Loucy (cell line): ENCODE data around the gene MAPKAP1.

Experiments
- CTCF ChIP-seq: fragments of 200-600 bp; sonication (generic); conservative IDR thresholded peaks from 2 replicates; pipeline ENCODE4 v1.5.1; 2014; ENCODE audit warnings: mild to moderate bottlenecking, antibody characterized with exemption, low read length
- EZH2phosphoT487 ChIP-seq: fragments of 200-600 bp; IDR thresholded peaks from 2 replicates; pipeline ENCODE4 v1.6.1; 2018; ENCODE audit warnings: antibody characterized with exemption, mild to moderate bottlenecking, moderate library complexity, borderline replicate concordance

- TF ChIP-seq CTCF, result no peak
- no peak for TF ChIP-seq EZH2phosphoT487
Observed at GRCh38 chr9:125409637-125410521, 297.1 kb downstream of the MAPKAP1 start.
